Activated CD4-positive, alpha-beta T cell treated with anti-CD3 and anti-CD28 coated beads, Interleukin-10, Interleukin-2, amounts not matched to agents 100 ng/mL and 50 ng/mL, durations not matched to agents 16 hours and 8 hours (primary cell): ENCODE measurements around the gene TRIM69.
"Not testable (repeated sequence)": the region's sequence is repeated elsewhere in the genome, so short reads cannot be mapped to it uniquely, and the experiment has no call there.

ENCODE experiments used
- DNase-seq: peaks from one replicate; pipeline ENCODE4 v3.0.0-alpha.2; 2020

Gene TRIM69, protein sequence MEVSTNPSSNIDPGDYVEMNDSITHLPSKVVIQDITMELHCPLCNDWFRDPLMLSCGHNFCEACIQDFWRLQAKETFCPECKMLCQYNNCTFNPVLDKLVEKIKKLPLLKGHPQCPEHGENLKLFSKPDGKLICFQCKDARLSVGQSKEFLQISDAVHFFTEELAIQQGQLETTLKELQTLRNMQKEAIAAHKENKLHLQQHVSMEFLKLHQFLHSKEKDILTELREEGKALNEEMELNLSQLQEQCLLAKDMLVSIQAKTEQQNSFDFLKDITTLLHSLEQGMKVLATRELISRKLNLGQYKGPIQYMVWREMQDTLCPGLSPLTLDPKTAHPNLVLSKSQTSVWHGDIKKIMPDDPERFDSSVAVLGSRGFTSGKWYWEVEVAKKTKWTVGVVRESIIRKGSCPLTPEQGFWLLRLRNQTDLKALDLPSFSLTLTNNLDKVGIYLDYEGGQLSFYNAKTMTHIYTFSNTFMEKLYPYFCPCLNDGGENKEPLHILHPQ

DNA sequence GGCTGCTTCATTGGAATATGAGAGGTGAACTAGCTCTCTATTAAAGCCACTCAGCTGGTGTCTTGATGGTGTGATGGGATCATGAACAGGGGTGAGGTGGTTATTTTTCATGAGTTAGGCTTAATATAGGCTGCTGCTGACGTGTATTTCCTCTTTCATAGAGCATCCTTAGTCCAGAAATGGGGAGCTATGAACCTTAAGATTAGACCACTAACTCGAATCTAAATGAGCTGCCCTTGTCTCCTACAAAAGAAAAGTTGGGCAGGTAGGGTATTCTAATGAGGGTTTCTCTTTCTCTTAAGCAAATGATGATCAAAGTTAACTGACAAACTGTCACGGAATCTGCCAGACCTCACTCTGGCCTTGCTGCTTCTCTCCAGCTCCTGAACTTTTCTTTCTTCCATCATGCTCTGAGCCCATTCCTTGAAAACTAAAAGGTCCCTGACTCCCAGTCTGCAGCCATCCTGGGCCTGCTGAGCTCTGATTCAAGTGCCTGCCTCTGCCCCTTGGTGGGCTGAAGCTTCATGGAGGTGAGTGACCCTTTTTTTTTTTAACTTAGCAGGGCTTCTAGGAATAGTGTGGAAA is at the start of gene TRIM69:
Gene TRIM69, plus strand, starts transcription at position 348 of the 585 bp plus-strand sequence. Its CDS starts 177 bp downstream, at position 525.
- DNase-seq = no peak

DNA sequence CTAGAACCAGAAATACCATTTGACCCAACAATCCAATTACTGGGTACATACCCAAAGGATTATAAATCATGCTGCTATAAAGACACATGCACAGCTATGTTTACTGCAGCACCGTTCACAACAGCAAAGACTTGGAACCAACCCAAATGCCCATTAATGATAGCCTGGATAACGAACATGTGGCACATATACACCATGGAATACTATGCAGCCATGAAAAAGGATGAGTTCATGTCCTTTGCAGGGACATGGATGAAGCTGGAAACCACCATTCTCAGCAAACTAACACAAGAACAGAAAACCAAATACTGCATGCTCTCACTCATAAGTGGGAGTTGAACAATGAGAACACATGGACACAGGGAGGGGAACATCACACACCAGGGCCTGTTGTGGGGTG is 47.0 kb upstream of the TRIM69 start:
- DNase-seq = not testable (repeated sequence)

DNA sequence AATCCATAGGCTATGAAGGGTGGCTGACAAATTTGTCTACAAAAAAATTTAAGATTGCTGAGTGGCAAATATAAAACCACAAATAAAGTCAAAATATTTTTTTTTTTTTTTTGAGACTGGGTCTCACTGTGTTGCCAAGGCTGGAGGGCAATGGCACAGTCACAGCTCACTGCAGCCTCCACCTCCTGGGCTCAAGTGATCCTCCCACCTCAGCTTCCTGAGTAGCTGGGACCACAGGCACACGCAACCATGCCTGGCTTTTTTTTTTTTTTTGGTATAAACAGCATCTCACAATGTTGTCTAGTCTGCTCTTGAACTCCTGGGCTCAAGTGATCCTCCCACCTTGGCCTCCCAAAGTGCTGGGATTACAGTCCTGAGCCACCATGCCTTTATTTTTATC is 46.1 kb upstream of the TRIM69 start:
- not testable (repeated sequence) for DNase-seq

DNA sequence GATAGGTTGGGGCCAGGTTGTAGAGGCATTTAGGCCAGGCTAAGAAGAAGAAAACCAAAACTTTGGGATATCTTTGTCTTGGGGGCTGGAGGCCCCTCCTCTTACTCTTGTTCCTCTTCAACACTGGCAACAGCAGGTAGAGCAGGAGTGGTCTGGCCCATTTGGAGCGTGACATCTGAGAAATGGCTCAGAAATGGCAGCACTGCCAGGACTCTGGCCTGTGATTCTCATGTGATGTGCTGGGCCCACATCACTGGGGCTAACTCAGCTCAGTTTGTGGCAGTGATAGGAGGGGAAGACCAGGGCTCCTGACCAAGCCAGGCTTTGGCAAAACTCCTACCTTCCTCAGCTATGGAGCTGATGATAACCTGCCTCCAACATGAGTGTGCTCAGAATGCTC is 43.7 kb upstream of the TRIM69 start:
- DNase-seq = no peak

DNA sequence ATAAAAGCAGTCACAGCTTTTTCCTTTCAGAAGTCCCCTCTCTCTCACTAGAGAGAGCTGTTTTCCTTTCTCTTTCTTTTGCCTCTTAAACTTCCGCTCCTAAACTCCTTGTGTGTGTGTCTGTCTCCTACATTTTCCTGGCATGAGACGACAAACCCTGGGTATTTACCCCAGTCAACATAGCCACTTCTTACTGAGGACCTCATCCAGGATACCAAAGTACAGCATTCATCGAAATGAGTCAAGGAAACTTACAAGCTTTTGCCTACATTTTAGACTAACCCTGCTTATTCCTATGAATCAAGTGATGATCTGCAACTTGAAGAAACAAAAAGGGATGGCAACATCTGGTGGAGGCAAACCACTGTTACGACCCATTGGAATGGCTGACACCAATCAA is 41.9 kb upstream of the TRIM69 start:
- no peak for DNase-seq

DNA sequence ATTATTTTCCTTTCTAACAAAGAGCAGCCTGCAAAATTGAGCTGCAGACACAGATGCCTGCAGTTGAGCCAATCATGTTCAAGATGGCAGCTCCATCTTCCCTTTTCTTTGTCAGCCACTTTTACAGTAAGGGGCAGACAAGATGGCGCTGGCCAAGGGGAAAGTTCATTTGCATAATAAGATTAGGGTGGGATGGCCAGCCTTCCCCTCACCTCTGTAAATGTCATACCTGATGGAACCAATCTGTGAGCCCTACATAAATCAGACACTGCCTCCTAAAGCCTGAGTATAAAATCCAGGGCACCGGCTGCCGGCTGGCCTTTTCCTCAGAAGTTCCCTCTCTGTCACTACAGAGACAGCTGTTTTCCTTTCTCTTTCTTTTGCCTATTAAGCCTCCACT is 41.0 kb upstream of the TRIM69 start:
- no peak for DNase-seq

DNA sequence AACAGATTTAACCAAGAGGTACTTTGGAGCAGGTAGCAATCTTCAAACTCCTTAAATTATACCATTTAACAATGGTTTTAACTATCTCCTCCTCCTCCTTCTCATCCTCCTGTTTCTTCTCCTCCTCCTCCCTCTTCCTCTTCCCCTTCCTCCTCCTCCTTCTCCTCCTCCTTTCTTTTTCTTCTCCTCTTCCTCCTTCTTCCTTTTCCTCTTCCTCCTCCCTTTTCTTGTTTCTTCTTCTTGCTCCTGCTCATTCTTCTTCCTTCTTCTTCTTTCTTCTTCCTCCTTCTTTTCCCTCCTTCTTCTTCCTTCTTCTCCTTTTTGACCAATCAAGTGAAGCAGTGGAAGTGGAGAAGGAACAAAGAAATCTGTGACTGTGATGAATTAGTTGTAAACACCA is 39.3 kb upstream of the TRIM69 start:
- no peak for DNase-seq

DNA sequence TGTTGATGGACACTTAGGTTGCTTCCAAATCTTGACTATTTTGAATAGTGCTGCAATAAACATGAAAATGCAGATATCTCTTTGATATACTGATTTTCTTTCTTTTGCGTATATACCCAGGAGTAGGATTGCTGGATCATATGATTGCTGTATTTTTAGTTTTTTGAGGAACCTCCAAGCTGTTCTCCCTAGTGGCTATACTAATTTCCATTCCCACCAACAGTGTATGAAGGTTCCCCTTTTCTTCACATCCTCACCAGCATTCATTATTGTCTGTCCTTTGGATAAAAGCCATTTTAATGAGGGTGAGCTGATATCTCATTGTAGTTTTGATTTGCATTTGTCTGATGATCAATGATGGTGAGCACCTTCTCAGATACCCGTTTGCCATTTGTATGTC is 37.7 kb upstream of the TRIM69 start:
- DNase-seq = no peak

DNA sequence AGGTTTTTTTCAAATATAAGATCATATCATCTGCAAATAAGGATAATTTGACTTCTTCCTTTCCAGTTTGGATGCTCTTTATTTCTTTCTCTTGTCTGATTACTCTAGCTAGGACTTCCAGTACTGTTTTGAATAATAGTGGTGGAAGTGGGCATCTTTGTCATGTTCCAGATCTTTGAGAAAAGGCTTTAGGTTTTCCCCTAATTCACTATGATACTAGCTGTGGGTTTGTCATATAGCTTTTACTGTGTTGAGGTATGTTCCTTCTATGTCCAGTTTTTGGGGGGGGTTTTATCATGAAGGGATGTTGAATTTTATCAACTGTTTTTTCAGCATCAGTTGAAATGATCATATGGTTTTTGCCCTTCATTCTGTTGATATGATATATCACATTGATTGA is 35.7 kb upstream of the TRIM69 start:
- DNase-seq = not testable (repeated sequence)

DNA sequence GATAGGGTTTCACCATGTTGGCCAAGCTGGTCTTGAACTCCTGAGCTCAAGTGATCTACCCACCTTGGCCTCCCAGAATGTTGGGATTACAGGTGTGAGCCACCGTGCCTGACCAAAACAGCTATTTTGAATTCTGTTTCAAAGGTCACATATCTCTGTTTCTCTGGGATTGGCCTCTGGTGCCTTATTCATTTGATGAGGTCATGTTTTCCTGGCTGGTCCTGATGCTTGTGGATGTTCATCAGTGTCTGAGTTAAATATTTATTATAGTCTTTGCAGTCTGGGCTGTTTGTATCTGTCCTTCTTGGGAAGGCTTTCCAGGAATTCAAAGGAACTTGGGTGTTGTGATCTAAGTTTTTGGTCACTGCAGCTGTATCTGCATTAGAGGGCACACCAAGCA is 30.3 kb upstream of the TRIM69 start:
- no peak for DNase-seq

DNA sequence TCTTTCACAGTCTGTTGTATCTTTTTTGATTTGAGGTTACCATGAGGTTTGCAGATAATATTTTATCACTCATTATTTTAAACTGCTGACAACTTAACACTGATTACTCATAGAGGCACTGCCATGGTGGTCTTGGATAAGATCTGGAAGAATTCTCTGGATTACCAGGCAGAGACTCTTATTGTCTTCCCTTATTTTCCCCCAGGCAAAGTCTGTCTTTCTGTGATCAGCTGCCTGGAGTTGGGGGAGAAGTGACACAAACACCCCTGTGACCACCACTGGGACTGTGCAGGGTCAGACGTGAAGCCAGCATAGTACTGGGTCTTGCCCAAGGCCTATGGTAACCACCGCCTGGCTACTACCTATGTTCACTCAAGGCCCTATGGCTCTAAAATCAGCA is 29.9 kb upstream of the TRIM69 start:
- no peak for DNase-seq

DNA sequence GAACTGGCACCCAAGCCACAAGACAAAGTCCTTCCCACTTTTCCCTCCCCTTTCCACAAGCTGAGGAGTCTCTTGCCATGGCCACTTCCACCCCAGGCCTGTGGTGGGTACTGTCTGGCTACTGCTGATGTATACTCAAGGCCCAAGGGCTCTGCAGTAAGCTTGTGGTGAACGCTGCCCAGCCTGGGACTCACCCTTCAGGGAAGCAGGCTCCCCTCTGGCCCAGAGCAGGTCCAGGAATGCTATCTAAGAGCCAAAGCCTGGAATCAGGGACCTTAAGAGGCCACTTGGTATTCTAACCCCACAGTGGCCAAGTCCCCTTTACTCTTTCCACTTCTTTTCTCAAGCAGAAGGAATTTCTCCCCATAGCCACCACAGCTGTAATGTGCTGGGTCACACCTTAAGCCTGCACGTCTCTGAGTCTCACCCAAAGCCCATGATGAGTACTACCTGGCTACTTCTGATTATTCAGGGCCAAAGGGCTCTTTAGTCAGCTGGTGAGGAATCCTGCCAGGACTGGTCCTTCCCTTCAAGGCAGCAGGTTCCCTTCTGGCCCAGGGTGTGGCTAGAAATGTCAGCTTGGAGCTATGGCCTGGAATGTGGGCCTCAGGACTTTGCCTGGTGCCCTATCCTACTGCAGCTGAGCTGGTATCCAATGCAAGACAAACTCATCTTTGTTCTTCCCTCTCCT is 29.2 kb upstream of the TRIM69 start:
- no peak for DNase-seq

DNA sequence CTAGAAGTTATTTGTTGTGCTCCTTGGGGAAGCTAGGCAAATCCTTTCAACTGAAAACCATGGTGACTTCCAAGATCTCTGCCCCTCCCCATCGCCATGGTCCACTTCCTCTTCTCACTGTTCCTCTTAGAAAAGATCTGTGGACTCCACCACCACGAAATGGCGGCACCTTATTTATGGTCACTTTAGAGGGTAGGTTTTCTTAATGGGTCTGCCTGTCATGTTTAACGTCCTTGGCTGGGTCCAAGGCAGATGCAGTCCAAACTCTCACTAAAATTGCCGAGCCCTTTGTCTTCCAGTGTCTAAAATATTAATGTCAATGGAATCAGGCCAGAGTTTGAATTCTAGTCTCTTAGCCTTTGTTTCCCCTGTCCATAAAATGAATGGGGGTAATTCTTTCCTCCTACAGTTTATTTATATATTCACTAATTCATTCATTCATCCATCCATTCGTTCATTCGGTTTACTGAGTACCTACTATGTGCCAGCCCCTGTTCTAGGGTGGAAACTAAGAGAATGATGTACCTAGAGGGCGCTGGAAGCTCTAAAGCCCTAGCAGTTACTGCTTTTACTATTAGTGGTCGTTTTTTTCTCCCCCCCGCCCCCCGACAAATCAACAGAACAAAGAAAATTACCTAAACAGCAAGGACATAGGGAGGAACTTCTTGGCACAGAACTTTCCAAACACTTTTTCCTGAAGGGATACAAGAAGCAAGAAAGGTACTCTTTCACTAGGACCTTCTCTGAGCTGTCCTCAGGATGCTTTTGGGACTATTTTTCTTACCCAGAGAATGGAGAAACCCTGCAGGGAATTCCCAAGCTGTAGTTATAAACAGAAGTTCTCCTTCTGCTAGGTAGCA is 25.9 kb upstream of the TRIM69 start:
- peak; percentile 71 for DNase-seq

DNA sequence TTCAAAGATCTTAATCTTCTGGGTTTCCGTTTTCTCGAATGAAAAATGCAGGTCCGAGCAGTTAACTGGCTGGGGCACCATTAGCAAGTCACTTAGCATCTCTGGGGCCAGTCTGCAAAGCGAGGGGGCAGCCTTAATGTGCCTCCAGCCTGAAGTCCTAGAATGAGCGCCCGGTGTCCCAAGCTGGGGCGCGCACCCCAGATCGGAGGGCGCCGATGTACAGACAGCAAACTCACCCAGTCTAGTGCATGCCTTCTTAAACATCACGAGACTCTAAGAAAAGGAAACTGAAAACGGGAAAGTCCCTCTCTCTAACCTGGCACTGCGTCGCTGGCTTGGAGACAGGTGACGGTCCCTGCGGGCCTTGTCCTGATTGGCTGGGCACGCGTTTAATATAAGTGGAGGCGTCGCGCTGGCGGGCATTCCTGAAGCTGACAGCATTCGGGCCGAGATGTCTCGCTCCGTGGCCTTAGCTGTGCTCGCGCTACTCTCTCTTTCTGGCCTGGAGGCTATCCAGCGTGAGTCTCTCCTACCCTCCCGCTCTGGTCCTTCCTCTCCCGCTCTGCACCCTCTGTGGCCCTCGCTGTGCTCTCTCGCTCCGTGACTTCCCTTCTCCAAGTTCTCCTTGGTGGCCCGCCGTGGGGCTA is 25.1 kb upstream of the TRIM69 start, which contains the start of the genes B2M and PATL2:
Gene B2M, plus strand, starts transcription at position 422 of the 647 bp plus-strand sequence. Its CDS starts 30 bp downstream, at position 452.
Gene PATL2, minus strand, starts transcription at position 228 of the 647 bp plus-strand sequence. CDS start 34,833 bp downstream, outside the sequence.
- peak; percentile 98 for DNase-seq

DNA sequence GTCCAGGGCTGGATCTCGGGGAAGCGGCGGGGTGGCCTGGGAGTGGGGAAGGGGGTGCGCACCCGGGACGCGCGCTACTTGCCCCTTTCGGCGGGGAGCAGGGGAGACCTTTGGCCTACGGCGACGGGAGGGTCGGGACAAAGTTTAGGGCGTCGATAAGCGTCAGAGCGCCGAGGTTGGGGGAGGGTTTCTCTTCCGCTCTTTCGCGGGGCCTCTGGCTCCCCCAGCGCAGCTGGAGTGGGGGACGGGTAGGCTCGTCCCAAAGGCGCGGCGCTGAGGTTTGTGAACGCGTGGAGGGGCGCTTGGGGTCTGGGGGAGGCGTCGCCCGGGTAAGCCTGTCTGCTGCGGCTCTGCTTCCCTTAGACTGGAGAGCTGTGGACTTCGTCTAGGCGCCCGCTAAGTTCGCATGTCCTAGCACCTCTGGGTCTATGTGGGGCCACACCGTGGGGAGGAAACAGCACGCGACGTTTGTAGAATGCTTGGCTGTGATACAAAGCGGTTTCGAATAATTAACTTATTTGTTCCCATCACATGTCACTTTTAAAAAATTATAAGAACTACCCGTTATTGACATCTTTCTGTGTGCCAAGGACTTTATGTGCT is 24.5 kb upstream of the TRIM69 start:
- peak; percentile 66 for DNase-seq

DNA sequence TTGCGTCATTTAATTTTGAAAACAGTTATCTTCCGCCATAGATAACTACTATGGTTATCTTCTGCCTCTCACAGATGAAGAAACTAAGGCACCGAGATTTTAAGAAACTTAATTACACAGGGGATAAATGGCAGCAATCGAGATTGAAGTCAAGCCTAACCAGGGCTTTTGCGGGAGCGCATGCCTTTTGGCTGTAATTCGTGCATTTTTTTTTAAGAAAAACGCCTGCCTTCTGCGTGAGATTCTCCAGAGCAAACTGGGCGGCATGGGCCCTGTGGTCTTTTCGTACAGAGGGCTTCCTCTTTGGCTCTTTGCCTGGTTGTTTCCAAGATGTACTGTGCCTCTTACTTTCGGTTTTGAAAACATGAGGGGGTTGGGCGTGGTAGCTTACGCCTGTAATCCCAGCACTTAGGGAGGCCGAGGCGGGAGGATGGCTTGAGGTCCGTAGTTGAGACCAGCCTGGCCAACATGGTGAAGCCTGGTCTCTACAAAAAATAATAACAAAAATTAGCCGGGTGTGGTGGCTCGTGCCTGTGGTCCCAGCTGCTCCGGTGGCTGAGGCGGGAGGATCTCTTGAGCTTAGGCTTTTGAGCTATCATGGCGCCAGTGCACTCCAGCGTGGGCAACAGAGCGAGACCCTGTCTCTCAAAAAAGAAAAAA is 23.9 kb upstream of the TRIM69 start:
- peak; percentile 82 for DNase-seq

DNA sequence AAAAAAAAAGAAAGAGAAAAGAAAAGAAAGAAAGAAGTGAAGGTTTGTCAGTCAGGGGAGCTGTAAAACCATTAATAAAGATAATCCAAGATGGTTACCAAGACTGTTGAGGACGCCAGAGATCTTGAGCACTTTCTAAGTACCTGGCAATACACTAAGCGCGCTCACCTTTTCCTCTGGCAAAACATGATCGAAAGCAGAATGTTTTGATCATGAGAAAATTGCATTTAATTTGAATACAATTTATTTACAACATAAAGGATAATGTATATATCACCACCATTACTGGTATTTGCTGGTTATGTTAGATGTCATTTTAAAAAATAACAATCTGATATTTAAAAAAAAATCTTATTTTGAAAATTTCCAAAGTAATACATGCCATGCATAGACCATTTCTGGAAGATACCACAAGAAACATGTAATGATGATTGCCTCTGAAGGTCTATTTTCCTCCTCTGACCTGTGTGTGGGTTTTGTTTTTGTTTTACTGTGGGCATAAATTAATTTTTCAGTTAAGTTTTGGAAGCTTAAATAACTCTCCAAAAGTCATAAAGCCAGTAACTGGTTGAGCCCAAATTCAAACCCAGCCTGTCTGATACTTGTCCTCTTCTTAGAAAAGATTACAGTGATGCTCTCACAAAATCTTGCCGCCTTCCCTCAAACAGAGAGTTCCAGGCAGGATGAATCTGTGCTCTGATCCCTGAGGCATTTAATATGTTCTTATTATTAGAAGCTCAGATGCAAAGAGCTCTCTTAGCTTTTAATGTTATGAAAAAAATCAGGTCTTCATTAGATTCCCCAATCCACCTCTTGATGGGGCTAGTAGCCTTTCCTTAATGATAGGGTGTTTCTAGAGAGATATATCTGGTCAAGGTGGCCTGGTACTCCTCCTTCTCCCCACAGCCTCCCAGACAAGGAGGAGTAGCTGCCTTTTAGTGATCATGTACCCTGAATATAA is 23.0 kb upstream of the TRIM69 start:
- DNase-seq = no peak

DNA sequence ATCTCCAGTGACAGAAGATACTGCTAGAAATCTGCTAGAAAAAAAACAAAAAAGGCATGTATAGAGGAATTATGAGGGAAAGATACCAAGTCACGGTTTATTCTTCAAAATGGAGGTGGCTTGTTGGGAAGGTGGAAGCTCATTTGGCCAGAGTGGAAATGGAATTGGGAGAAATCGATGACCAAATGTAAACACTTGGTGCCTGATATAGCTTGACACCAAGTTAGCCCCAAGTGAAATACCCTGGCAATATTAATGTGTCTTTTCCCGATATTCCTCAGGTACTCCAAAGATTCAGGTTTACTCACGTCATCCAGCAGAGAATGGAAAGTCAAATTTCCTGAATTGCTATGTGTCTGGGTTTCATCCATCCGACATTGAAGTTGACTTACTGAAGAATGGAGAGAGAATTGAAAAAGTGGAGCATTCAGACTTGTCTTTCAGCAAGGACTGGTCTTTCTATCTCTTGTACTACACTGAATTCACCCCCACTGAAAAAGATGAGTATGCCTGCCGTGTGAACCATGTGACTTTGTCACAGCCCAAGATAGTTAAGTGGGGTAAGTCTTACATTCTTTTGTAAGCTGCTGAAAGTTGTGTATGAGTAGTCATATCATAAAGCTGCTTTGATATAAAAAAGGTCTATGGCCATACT is 21.1 kb upstream of the TRIM69 start:
- DNase-seq = no peak

DNA sequence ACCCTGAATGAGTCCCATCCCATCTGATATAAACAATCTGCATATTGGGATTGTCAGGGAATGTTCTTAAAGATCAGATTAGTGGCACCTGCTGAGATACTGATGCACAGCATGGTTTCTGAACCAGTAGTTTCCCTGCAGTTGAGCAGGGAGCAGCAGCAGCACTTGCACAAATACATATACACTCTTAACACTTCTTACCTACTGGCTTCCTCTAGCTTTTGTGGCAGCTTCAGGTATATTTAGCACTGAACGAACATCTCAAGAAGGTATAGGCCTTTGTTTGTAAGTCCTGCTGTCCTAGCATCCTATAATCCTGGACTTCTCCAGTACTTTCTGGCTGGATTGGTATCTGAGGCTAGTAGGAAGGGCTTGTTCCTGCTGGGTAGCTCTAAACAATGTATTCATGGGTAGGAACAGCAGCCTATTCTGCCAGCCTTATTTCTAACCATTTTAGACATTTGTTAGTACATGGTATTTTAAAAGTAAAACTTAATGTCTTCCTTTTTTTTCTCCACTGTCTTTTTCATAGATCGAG is 20.5 kb upstream of the TRIM69 start:
- no peak for DNase-seq
